GM18858 (cell line): ENCODE results near the gene SENP2.

ENCODE experiments used
- ATAC-seq: cut with Tn5 transposase; IDR thresholded peaks from one replicate; pipeline ENCODE4 v1.9.1; 2021; ENCODE audit not compliant: unreplicated experiment

The SENP2 gene

DNA sequence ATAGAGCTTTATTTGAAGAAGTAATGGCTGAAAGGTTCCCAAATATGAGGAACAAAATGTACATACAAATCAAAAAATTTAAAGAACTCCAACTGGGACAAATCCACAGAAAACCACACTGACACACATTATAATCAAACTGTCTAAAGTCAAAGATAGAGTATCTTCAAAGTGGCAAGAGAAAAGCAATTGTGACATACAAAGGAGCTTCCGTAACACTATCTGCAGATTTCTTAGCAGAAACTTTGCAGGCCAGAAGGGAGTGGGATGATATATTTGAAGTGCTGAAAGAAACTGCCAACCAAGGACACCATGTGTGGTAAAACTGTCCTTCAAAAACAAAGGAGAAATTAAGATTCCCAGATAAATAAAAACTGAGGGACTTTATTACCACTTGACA lies 91.9 kb downstream of the SENP2 start:
- ATAC-seq, result no peak

DNA sequence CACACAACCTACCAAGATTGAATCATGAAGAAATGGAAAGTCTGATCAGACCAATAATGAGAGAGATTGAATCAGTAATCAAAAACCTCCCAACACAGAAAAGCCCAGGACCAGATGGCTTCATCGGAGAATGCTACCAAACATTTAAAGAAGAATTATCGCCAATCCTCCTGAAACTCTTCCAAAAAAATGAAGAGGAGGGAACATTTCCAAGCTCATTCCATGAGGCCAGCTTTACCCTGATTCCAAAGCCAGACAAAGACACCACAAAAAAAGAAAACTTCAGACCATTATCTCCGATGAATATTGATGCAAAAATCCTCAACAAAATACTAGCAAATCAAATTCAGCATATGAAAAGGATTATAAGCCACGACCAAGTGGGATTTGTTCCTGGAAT lies 94.1 kb downstream of the SENP2 start:
- ATAC-seq, result no peak
